Stimulated activated CD4-positive, alpha-beta T cell treated with anti-CD3 and anti-CD28 coated beads, Interleukin-12 subunit alpha, Interleukin-12 subunit beta, amount 100 ng/mL, for 24 hours (primary cell): ENCODE data around the gene MGAT3.

Experiments used
- DNase-seq, 2 experiments: peaks; one replicate each; pipeline ENCODE4 v3.0.0-alpha.2; 2020; ENCODE audit warnings: low read depth in 2 of 2

Gene MGAT3

DNA sequence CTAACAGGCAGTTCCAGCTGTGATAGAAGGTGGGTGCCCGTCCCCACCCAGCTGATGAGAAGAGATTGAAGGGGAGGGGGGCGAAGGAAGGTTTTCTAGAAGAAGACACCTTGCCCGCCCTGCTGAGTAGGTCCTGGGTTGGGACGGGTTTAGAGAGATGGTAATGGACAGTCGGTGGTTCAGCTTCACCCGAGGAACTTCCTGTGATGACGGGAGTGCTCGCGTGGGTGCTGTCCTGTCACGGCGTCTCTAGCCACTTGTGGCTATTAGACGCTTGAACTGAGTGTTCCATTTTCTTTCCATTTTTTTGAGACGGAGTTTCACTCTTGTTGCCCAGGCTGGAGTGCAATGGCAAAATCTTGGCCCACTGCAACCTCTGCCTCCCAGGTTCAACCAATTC lies 27.6 kb upstream of the MGAT3 start:
- no peak for DNase-seq

DNA sequence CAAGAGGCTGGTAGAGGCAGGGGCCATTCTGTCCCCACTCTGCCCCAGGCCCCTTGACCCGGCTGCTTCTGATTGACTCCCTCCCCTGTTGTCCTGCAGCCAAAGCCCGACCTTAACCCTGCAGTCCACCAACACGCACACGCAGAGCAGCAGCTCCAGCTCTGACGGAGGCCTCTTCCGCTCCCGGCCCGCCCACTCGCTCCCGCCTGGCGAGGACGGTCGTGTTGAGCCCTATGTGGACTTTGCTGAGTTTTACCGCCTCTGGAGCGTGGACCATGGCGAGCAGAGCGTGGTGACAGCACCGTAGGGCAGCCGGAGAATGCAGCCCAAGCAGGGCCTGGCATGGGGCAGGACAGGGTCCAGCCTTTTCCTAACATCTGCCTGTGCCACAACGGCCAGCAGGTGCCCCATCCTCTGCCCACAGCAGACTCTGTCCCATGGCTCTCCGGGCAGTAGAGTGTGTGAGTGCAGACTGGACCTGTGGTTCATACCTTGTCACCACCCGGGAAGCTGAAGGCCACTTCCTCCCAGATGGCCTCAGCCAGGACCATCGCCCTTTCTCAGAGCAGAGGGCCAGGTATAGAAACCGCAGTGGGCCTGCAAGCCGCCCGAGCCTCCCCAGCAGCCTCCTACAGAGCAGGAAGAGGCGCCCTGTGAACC lies 26.8 kb upstream of the MGAT3 start:
- DNase-seq: no peak

DNA sequence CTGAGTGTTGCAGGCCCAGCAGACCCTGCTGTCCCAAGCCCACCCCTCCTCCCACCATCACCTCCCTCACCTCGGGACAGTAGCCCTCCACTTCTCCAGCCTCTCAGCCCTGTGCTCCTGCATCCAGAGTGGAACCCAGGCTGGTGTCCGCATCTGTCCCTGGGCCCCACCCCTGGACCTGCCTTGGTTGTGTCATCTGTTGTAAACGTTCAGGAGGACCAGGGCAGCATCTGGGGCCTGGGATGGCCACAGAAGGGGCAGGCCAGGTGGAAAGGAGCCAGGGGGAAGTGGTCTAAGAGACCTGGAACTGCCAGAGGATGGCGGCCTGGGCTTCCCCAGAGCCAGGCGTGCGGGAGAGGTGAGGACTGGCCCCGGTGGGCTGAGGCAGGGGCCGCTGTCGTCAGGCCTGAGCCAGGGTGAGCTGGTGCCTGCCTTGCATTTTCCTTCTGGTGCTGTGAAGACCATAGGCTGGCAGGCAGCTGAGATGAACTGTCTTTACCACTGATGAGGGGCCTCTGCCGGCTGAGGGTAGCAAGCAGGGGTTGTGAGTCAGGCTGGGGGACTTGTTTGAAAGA lies 26.1 kb upstream of the MGAT3 start:
- DNase-seq: no peak

DNA sequence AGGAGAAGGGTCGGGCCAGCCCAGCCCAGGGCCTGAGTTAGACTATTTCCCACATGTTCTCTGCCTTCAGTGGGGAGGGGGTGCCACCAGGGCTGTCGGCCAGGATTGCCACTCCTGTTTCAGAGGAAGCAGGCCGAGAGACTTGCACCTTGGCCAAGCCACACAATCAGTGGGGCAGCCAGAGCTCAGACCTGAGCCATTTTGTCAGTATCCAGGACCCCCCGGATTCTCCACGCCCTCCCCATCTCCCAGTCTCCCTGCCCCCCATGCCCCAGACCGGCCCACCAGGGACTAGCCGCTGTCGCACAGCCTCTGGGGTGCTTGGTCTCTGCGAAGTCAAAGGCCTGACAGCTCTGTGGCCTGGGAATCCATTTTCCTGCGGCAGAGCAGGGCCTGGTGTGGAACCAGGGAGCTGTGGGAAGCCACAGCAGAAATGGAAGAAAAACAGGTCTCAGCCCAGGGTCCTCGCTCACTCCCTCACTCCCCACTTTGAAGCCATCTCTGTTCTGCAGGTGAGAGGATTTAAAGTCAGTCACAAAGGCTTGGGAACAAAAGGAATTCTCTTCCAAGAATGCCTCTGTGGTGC lies 25.5 kb upstream of the MGAT3 start:
- DNase-seq: no peak

DNA sequence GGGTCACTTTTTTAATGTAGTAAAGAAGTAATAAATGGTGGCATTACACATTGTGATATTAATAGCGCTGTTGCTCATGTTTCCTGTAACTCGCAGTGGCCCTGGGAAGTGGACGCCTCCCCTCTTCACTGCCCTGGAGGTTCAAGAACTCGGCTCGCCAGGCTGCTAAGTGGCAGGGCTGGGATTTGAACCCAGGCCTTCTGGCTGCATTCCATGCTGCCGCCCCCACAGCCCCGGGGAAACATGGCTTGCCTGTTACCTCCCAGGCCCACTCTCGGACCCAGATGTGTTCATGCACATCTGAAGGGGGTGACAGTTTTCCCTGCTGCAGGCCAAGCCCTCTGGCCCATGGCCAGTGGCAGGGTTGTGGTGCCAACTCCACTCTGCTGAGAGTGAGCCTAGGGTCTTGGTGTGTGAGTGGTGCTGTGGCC lies 25.0 kb upstream of the MGAT3 start:
- DNase-seq: no peak

DNA sequence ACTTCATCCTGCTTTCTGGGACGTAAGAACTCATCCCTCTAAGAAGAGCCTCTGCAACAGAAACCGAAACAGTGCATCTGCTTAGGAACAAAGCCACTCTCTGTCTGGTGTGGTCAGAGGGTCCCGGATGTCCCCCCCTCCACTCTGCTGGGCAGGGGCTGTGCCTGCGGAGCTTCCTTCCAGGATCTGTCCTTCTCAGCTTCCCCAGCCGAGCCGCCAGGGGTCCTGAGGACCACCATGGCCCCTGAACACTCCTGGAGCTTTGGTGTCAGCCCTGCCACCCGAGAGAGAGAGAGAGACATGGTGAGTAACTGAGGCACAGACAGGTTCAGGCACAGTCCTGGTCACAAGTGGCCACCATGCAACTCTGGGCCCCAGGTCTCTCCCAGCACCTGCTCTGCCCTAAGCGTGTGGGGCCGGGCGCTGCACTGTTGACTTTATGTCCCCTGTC lies 24.4 kb upstream of the MGAT3 start:
- DNase-seq: no peak

DNA sequence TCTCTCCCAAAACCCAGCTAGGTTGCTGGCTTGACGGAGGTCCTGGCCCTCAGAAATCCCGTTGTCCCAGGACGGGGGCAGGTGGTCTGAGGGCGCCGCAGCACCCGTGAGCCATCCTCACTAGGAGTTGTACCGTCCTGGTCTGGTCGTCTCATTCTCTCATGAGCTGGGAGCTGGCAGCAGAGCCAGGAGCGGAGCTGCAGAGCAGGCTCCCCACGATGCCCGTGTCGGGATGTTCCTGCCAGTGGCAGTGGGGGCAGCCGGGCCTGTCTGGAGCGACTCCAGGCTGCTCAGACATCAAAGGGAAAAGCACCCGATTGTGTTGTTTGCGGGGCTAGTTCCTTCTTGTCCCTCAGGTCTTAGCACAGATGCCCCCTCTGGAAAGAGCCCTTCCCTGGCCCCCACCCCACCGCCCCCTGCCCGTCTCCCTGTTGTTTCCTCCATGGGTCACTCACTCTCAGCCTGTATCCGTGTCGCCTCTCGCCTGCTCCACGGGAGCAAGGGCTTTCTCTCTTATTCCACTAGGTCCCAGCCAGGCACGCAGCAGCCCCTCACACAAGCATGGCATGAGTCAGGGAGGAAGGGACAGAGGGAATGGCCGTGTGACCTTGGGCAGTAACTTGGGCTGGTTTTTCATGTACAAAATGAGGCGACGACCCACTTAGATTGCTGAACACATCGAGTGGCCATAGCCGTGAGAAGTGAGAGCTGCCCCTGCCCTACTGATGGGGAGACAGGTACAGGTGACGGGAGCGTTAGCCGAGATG lies 23.2 kb upstream of the MGAT3 start:
- DNase-seq: no peak

DNA sequence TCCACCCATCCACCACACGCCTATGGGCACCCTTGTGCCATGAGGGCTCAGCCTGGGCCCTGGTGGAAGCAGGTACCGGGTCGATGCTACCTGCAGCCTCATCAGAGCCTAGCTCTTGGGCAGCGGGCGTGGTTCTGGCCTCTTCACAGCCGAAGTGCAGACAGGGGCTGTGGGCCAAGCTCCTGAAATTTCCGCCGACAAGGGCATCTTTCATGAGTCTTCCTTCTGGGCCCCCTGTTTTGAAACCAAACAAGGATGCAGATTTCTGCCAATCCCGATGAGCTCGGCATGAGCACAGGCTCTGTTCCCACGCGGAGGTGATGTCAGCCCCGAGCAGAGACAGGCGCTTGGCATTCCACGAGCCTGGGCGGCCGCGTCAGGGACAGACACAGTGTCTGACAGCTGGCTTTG lies 22.6 kb upstream of the MGAT3 start:
- DNase-seq: no peak

DNA sequence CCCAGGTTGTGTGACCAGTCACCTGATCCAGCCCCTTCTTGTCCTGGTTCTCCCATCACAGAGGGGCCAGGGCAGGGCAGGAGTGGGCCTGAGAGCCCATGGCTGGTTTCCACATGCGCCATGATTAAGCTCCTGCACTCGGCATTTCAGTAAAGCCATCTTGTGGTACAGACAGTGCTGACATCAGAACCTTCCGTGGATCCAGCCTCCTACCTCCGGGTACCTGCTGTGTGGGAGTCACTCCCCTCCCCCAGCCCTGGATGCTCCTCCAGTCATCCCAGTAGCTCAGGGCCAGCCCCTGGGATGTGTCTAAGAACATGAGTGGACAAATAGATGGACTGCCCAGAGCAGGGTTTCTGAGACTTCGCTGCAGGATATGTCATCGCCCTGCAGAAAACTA lies 22.1 kb upstream of the MGAT3 start:
- DNase-seq: no peak

DNA sequence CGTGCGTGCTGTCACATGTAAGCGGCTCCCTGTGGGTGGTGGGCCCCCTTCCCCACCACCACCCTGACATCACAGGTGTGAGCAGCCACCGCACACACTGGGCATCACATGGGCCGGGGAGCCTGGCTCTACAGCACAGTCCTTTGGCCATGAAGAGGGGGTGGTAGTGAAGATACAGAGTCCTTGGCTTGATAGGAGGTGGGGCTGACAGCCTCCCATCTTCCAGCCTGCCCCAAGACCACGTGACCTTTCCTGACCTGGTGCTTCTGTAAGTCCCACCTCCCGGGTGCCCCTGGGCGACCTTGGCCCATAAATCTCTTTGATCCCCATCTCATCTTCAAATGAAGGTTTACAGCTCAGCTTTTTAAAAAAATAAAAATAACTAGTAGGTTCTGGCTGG lies 21.2 kb upstream of the MGAT3 start:
- DNase-seq: no peak

DNA sequence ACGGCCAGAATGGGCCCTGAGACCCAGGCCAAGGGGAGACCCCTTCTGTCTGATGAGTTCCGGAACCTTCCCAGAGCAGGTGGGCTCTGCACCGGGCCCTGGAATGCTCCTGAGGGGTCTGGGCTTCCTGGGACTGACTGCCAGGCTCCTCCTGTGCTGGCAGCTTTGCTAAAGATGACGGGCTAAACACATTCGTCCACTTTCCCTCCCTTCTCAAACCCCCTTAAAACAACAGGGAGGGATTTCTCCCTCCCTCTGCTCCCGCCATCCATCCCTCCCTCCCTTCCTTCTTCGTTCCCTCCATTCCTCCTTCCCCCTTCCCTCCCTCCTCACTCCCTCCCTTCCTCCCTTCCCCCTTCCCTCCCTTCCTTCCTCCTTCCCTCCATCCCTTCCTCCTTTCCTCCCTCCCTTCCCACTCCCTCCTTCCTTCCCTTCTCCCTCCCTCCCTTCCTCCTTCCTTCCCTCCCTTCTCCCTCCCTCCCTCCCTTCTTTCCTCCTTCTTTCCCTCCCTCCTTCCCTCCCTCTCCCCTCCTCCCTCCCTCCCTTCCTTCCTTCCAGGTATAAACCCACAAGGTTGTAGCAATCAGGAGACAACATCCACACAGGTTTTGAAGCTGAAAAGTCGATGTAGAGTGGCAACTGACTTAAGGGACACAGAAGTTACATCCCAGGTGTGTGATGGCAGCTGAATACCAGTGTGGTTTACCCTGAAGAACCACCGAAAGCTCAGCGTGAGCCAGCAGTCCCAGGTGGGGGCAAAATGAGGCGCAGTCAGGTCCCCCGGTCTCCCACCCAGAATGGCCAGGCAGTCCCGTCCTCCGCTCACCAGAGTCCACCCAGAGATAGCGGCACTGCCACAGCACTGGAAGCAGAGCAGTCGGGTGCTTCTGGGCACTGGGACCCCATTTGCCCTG lies 18.8 kb upstream of the MGAT3 start:
- DNase-seq: no peak

DNA sequence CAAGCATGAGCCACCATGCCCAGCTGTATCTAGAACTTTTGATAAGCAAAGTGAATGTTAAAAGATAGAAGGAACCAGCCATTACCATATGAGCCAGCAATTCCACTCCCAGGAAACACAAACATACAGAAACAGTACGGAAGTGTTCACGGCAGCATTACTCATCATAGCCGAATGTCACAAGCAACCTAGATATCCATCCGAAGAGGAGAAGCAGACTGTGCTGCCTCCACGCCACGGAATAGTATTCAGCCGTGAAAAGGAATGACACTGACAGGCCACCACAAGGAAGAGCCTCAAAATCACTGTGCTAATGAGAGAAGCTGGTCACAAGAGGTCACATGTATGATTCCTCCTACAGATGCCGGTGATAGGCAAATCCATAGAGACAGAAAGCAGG lies 17.6 kb upstream of the MGAT3 start:
- no peak for DNase-seq

DNA sequence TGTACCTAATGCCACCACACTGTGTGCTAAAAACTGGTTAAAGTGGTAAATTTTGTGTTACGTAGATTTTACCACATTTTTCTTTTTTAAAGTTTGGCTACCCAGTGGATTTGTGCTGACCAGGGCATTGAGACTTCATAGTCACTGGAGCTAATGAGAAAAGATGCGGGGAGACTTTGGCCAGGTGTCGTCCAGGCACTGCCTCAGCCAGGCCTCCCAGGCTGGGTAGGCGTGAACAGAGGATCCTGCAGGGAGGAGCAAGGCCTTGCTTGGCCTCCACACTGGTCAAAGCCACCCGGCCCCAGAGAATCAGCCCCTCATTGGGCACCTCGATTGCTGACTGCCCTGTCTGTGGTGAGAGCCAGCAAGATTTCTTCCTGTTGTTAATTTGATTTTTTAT lies 13.4 kb upstream of the MGAT3 start:
- DNase-seq: no peak

DNA sequence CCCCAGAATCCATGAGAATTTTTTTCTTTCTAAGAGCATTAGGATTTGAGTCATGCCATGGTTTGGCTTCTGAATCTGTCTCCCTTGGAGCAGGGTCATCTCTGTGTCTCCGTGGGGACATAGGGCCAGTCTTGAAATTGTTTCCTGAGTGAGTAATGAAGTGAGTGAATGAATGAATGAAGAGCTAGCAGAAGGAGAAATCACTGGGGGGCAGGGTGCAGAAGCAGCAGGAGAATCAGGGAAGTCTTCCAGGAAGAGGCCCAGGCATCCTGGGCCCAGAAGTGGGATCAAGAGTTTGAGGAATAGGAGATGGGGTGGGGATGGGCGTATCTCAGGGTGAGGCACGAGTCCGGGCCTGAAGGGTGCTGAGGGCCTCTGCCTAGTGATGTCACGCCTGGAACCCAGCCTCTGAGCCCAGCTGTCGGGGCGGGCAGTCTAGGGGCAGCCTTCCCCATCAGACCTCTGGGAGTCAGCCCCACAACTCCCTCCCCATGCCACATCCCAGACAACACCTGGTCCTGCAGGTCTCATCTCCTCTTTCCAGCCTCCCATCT lies 12.5 kb upstream of the MGAT3 start:
- DNase-seq: no peak

DNA sequence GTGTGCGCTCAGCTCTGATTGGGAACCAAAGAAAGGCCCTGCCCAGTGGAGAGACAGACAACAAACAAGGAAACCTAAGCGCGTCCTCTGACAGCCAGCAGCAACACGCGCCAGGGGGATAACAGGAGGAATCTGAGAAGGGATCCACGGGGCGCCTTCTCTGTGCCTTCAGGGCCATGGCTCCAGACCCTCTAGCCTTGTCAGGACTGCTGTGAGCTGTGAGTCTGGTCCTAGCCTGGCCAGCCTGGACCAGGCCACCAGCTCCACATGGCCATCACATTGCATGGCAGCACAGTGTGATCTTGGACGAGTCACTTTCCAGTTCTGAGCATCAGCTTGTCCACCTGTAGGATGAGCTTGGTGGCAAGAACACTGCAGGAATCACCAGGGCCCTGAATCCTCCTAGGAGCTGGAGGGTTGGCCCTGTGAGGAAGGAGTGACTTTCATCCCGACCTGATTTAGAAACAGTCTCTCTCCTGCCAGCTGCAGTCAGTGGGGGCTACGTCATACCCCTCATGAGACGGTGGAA lies 11.8 kb upstream of the MGAT3 start:
- DNase-seq: no peak

DNA sequence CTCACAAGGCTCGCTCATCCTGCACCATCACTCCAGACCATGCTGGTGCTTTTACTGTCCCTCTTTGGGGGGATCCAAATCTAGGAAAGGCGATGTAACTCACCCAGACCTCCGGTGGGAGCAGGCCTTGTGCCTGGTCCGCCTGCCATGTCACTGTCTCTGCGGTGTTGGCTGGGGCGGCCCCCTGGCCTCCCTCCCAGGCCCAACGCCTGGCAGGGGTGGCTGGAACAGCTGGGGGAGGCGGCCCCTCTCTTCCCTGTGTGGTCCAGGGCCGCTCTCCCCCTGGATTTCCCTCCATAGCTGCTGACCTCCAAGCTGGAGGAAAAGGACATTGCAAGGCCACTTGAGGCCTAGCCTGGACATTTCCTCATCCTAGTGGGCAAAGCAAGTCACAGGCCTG lies 11.1 kb upstream of the MGAT3 start:
- no peak for DNase-seq

DNA sequence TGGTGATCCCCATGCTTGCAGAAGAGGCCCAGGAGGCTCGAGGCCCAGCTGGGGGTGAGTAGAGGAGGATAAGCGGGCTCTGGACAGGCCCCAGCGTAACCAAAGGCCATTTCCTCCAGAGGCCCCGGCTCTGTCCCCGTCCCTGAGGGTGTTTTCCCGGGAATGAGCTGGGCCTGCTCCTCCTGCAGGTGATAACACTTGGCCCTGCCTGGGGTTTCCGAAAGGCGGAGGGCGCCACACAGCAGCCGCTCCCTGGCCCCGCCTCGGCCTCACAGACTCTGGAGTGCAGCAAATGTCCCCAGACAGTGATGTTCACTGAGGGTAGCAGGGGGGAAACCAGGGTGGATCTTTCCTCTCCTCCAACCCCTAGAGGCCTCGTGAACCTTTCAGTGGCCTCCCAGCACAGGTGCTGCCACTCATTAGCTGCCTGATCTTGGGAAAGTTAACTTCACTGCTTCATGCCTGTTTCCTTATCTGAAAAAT lies 10.5 kb upstream of the MGAT3 start:
- DNase-seq: no peak

DNA sequence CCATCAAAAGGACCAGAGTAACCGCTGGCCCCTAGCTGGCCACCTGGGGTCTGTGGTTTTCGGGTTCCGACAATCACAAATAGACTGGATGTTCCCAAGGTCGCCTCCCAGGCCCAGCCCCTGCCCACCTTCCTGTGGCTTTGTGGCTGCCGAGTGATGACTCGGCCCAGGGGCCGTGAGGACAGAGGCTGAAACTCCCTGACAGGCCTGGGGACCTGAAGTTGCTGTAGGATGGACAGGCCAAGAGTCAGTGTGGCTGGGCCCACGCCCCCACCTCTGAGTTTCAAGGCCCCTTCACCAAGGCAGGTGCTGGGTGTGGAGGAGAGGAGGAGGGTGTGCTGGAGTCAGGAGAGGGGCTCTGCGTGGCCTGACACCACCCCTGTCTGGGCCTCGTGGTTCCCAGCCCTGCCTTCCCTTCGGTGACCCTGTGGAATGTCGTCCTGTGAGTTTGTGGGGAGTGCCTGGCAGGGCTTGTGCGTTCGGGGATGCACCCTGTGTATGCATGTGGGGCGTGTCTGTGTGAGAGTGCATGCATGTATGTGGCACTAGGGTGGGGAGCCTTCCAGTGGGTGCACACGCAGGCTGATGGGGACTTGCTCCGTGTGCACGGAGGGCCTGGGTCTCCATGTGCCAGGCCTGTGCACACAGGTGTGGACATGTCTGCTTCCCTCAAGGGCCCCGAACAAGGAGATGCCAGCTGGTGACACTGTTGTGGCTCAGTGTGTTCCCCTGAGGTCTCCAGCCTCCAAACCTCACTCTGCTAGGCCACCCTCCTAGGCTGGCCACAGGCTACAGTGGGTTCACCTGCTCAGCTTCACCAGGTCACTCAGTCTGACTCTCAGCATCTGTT lies 8.4 kb upstream of the MGAT3 start:
- no peak for DNase-seq

DNA sequence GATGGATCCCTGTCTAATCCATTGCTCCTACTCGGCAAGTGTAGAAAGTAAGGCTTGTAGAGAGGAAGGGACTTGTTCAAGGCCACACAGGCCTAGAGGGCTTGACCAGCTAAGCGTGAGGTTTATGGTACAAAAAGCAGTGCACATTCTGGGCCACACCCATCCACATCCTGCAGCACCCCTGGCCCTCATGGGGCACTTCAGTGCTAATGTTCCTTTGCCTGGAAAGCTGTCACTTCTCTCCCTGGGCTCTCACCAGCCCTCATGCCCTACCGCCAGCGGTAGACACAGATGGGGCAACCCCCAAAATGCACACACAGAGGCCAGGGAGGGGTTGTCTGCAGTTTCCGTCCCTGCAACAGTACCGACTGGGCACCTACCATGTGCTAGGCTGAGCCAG lies 7.1 kb upstream of the MGAT3 start:
- DNase-seq: no peak
